Naive thymus-derived CD4-positive, alpha-beta T cell (primary cell): Measurements from ENCODE around the gene NID1. TPM values are rescaled to one million over a fixed set of nuclear protein-coding genes. Genes with fewer than 3 reads are reported as not detected.

Experiments used
- ATAC-seq: fragments of 150-1000 bp; cut with Tn5 transposase; 2 replicates; pipeline ENCODE4 v1.10.0; 2021; ENCODE audit warnings: mild to moderate bottlenecking, moderate library complexity
- CTCF ChIA-PET: fragments of 350-600 bp; sonication (Branson Sonifier 250); formaldehyde crosslinking; loops from one replicate; lab custom pipeline; 2021; ENCODE audit warnings: antibody characterized with exemption; lab: Charles Lee
- POLR2A ChIA-PET: fragments of 350-600 bp; sonication (Branson Sonifier 250); formaldehyde crosslinking; loops from one replicate; lab custom pipeline; 2021; ENCODE audit warnings: antibody characterized with exemption, inconsistent platforms; lab: Charles Lee
- DNase-seq, 9 donors: peaks; one replicate each; pipeline versions ENCODE4 v3.0.0 to v3.0.0-alpha.2; 2020 to 2022; ENCODE audit warnings: mixed read lengths in 1 of 9
- H3K27ac ChIP-seq: one replicate; pipeline ENCODE4 v1.7.0; 2013; ENCODE audit warnings: mild to moderate bottlenecking, low read depth, low read length, moderate library complexity
- H3K27me3 ChIP-seq, 2 donors: one replicate each; pipeline ENCODE4 v1.7.0; 2013; ENCODE audit warnings: low read length in 2 of 2, mild to moderate bottlenecking in 2 of 2, moderate library complexity in 2 of 2; ENCODE audit not compliant: control insufficient read depth in 2 of 2, insufficient read depth in 2 of 2
- H3K36me3 ChIP-seq, 3 experiments: 1 replicate in 2 of 3; 2 replicates in 1 of 3; pipeline ENCODE4 v1.7.0; 2013; ENCODE audit warnings: low read length in 3 of 3, mild to moderate bottlenecking in 3 of 3, moderate library complexity in 1 of 3; ENCODE audit not compliant: insufficient read depth in 3 of 3, control insufficient read depth in 2 of 3
- H3K4me1 ChIP-seq, 2 donors: one replicate each; pipeline ENCODE4 v1.7.0; 2013; ENCODE audit warnings: low read length in 2 of 2, mild to moderate bottlenecking in 2 of 2, moderate library complexity in 1 of 2; ENCODE audit not compliant: control insufficient read depth in 2 of 2, insufficient read depth in 2 of 2
- H3K4me3 ChIP-seq: 2 replicates; pipeline ENCODE4 v1.7.0; 2013; ENCODE audit warnings: mild to moderate bottlenecking, low read length
- H3K9me3 ChIP-seq, 3 experiments: 1 replicate in 2 of 3; 2 replicates in 1 of 3; pipeline ENCODE4 v1.7.0; 2013; ENCODE audit warnings: low read length in 3 of 3; ENCODE audit not compliant: control insufficient read depth in 2 of 3
- H3K27ac Mint-ChIP-seq, 9 donors: one replicate each; pipeline ENCODE4 v1.8.0; 2020 to 2022; ENCODE audit warnings: mixed read lengths in 9 of 9, mild to moderate bottlenecking in 8 of 9, moderate library complexity in 5 of 9, inconsistent platforms in 2 of 9
- H3K27me3 Mint-ChIP-seq, 5 donors: one replicate each; pipeline ENCODE4 v1.8.0; 2021 to 2022; ENCODE audit warnings: mixed read lengths in 5 of 5, mild to moderate bottlenecking in 1 of 5
- H3K36me3 Mint-ChIP-seq, 5 donors: one replicate each; pipeline ENCODE4 v1.8.0; 2020 to 2022; ENCODE audit warnings: mixed read lengths in 5 of 5, mild to moderate bottlenecking in 3 of 5, inconsistent platforms in 1 of 5
- H3K4me1 Mint-ChIP-seq, 7 donors: one replicate each; pipeline ENCODE4 v1.8.0; 2020 to 2022; ENCODE audit warnings: mixed read lengths in 7 of 7, mild to moderate bottlenecking in 3 of 7, inconsistent platforms in 1 of 7
- H3K4me3 Mint-ChIP-seq, 10 donors: one replicate each; pipeline ENCODE4 v1.8.0; 2020 to 2022; ENCODE audit warnings: mild to moderate bottlenecking in 10 of 10, mixed read lengths in 10 of 10, moderate library complexity in 6 of 10, inconsistent platforms in 2 of 10
- H3K9me3 Mint-ChIP-seq, 11 donors: one replicate each; pipeline ENCODE4 v1.8.0; 2020 to 2022; ENCODE audit warnings: mixed read lengths in 11 of 11, mild to moderate bottlenecking in 4 of 11, inconsistent platforms in 1 of 11, moderate library complexity in 1 of 11
- intact Hi-C, 2 donors: fragments of 100-400 bp; cut with micrococcal nuclease; formaldehyde crosslinking; loops; one replicate each; pipeline ENCODE4 v1.15.1; 2023
- polyA plus RNA-seq, 2 donors: library from polyadenylated mRNA; unstranded; fragments of 300-500 nt; fragmentation: Illumina TruSeq; gene quantifications; one replicate each; pipeline ENCODE4 v1.2.3, GENCODE V29; 2021
- total RNA-seq, 6 experiments: library from RNA in 5 of 6; stranded (reverse) in 5 of 6; gene quantifications; 1 replicate in 5 of 6; 2 replicates in 1 of 6; pipeline ENCODE4 v1.2.3 and lab custom pipeline; 2021 to 2026

The NID1 gene
- total and polyA plus RNA-seq, 7 experiments from 2014 or later: 0.11 to 6.2 (median 0.22) TPM; not detected in 2

- Mint-ChIP-seq H3K4me3 (no peak overlapping the region), H3K4me1 (peaks cover 0 to 15% (median 3%) of the 10 kb centered on the region in 7 donors), H3K9me3 (no peaks in the 10 kb centered on the region), H3K36me3 (peaks cover 0 to 6% (median 0%) of the 10 kb centered on the region in 5 donors), H3K27ac (no peak overlapping the region), H3K27me3 (peaks cover 27 to 58% (median 31%) of the 10 kb centered on the region in 5 donors)
- CTCF ChIA-PET: no interaction called here
- no peak for DNase-seq
- Histone ChIP-seq H3K27me3 (peaks cover 4 to 10% of the 10 kb centered on the region in 2 donors), H3K36me3 (no peaks in the 10 kb centered on the region), H3K9me3 (no peaks in the 10 kb centered on the region), H3K4me3 (no peak overlapping the region), H3K4me1 (peaks cover 0 to 10% of the 10 kb centered on the region in 2 donors), H3K27ac (no peak overlapping the region)
- POLR2A ChIA-PET: no interaction called here
- ATAC-seq: no peak
- intact Hi-C loops: no loop called here
Measured at GRCh38 chr1:236060286-236060685, 4.6 kb downstream of the NID1 start.

GRCh38 chr1:236059011-236059410 lies 5.9 kb downstream of the NID1 start:
- H3K4me1 ChIP-seq: peaks cover 0 to 1% of the 10 kb centered on the region in 2 donors
- ATAC-seq: no peak
- ChIA-PET POLR2A (no interaction called here), CTCF (interaction anchor here (0.5 to 0.6 kb wide), 2 partner anchors 19 to 716 kb away, joined by 3 read pairs; no protein-coding TSS in a partner anchor)
- H3K4me3 ChIP-seq: no peak overlapping the region
- Mint-ChIP-seq H3K27me3 (peaks cover 27 to 53% (median 31%) of the 10 kb centered on the region in 5 donors), H3K4me1 (peaks cover 0 to 15% (median 3%) of the 10 kb centered on the region in 7 donors), H3K36me3 (peaks cover 0 to 6% (median 0%) of the 10 kb centered on the region in 5 donors), H3K9me3 (no peaks in the 10 kb centered on the region), H3K27ac (no peak overlapping the region), H3K4me3 (no peak overlapping the region)
- no peaks in the 10 kb centered on the region for H3K9me3 ChIP-seq
- H3K36me3 ChIP-seq: no peaks in the 10 kb centered on the region
- intact Hi-C loops: no loop called here
- no peak overlapping the region for H3K27ac ChIP-seq
- DNase-seq: no peak
- peaks cover 0 to 3% of the 10 kb centered on the region in 2 donors for H3K27me3 ChIP-seq

DNA sequence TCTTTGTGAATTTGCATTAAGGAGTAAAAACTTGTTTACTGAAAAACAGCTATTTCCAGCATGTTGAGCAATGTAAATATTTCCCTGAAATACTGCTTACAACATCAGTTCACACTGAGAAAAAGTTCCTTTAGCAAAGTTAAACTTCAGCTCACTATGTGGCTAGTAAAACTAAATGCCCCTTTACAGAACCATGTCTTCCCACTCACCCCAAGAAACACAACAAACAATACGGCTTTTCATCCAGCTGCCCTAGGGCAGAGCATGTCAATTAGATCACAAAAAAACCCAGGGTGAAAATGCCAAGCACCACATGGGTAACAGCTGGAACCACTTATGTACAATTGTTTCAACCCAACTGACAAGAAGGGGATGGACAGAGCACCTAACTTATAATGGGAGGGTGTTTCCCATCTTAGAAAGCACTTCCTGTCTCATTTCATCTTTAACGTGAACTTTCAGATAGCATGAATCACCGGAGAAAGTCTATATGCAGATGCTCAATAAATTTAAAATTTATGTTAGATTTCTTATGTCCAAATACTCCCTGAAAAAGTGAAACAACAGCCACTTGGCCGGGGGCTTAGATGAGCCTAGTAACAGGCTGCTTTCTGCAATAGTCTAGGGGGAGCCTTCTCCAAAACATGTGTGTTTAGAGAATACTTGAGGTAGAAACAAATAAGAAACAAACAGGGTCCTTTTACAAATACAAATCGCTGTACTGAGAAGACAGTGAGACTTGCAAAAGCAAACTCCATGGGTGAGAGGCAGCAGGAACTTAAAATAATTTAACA lies 6.6 kb downstream of the NID1 start:
- no peak overlapping the region for H3K27ac ChIP-seq
- peaks cover 0 to 6% (median 0%) of the 10 kb centered on the region in 5 donors for H3K36me3 Mint-ChIP-seq
- no peak overlapping the region for H3K4me3 ChIP-seq
- no peak overlapping the region for H3K4me3 Mint-ChIP-seq
- intact Hi-C loops: no loop called here
- H3K27ac Mint-ChIP-seq: no peak overlapping the region
- H3K36me3 ChIP-seq: no peaks in the 10 kb centered on the region
- no peaks in the 10 kb centered on the region for H3K9me3 ChIP-seq
- peaks cover 0 to 3% (median 0%) of the 10 kb centered on the region in 11 donors for H3K9me3 Mint-ChIP-seq
- no peaks in the 10 kb centered on the region for H3K4me1 ChIP-seq
- H3K4me1 Mint-ChIP-seq: peaks cover 0 to 12% (median under 1%) of the 10 kb centered on the region in 7 donors
- POLR2A ChIA-PET: no interaction called here
- H3K27me3 Mint-ChIP-seq: peaks cover 24 to 50% (median 26%) of the 10 kb centered on the region in 5 donors
- ATAC-seq (no peak), DNase-seq (no peak)
- CTCF ChIA-PET: interaction anchor here (0.5 kb wide), 1 partner anchor 18 kb away, joined by 3 read pairs; no protein-coding TSS in a partner anchor
- peaks cover 0 to 2% of the 10 kb centered on the region in 2 donors for H3K27me3 ChIP-seq

GRCh38 chr1:236057546-236057945 lies 7.3 kb downstream of the NID1 start:
- Histone ChIP-seq H3K27ac (no peak overlapping the region), H3K27me3 (peaks cover 0 to 3% of the 10 kb centered on the region in 2 donors), H3K36me3 (no peaks in the 10 kb centered on the region), H3K9me3 (no peaks in the 10 kb centered on the region), H3K4me1 (no peaks in the 10 kb centered on the region), H3K4me3 (no peak overlapping the region)
- H3K4me1 Mint-ChIP-seq: peaks cover 0 to 12% (median 0%) of the 10 kb centered on the region in 7 donors
- peaks cover 0 to 5% (median 0%) of the 10 kb centered on the region in 11 donors for H3K9me3 Mint-ChIP-seq
- H3K27ac Mint-ChIP-seq: no peak overlapping the region
- intact Hi-C loops: no loop called here
- ATAC-seq: no peak
- H3K4me3 Mint-ChIP-seq: no peak overlapping the region
- DNase-seq: no peak
- CTCF ChIA-PET: no interaction called here
- H3K27me3 Mint-ChIP-seq: peaks cover 22 to 49% (median 29%) of the 10 kb centered on the region in 5 donors
- POLR2A ChIA-PET: no interaction called here
- peaks cover 0 to 6% (median 0%) of the 10 kb centered on the region in 5 donors for H3K36me3 Mint-ChIP-seq

- no peak overlapping the region for H3K27ac Mint-ChIP-seq
- ChIA-PET POLR2A (no interaction called here), CTCF (interaction anchor here (0.7 kb wide), 1 partner anchor 9 kb away, joined by 3 read pairs; no protein-coding TSS in a partner anchor)
Measured at GRCh38 chr1:236052232-236052993, 12.5 kb downstream of the NID1 start.

GRCh38 chr1:236051242-236051791 lies 13.6 kb downstream of the NID1 start:
- H3K9me3 Mint-ChIP-seq: peaks cover 0 to 5% (median 0%) of the 10 kb centered on the region in 11 donors
- no peaks in the 10 kb centered on the region for H3K9me3 ChIP-seq
- DNase-seq: no peak
- CTCF ChIA-PET: interaction anchor here (0.7 kb wide), 1 partner anchor 10 kb away, joined by 3 read pairs; no protein-coding TSS in a partner anchor
- H3K27me3 ChIP-seq: peaks cover 0 to 3% of the 10 kb centered on the region in 2 donors
- H3K4me3 ChIP-seq: no peak overlapping the region
- H3K27me3 Mint-ChIP-seq: peaks cover 14 to 32% (median 20%) of the 10 kb centered on the region in 5 donors
- H3K4me3 Mint-ChIP-seq: no peak overlapping the region
- no peaks in the 10 kb centered on the region for H3K36me3 Mint-ChIP-seq
- POLR2A ChIA-PET: no interaction called here
- ATAC-seq: no peak
- intact Hi-C loops: loop anchor here in 1 of 2 donors (5.0 kb wide), 1 partner anchor 54 kb away; no protein-coding TSS in a partner anchor
- H3K27ac Mint-ChIP-seq: no peak overlapping the region
- H3K4me1 Mint-ChIP-seq: peaks cover 0 to 5% (median 0%) of the 10 kb centered on the region in 7 donors
- H3K4me1 ChIP-seq: no peaks in the 10 kb centered on the region
- H3K36me3 ChIP-seq: no peaks in the 10 kb centered on the region
- no peak overlapping the region for H3K27ac ChIP-seq

More at GRCh38 chr1:236052232-236052993, 12.5 kb downstream of the NID1 start:
- Histone ChIP-seq H3K36me3 (no peaks in the 10 kb centered on the region), H3K4me1 (no peaks in the 10 kb centered on the region), H3K27ac (no peak overlapping the region), H3K9me3 (no peaks in the 10 kb centered on the region), H3K4me3 (no peak overlapping the region), H3K27me3 (peaks cover 0 to 3% of the 10 kb centered on the region in 2 donors)
- Mint-ChIP-seq H3K36me3 (no peaks in the 10 kb centered on the region), H3K27me3 (peaks cover 14 to 32% (median 23%) of the 10 kb centered on the region in 5 donors), H3K4me3 (no peak overlapping the region), H3K4me1 (peaks cover 0 to 5% (median 0%) of the 10 kb centered on the region in 7 donors), H3K9me3 (peaks cover 0 to 5% (median 0%) of the 10 kb centered on the region in 11 donors)
- no peak for DNase-seq
- ATAC-seq: no peak
- intact Hi-C loops: loop anchor here in 1 of 2 donors (5.0 kb wide), 1 partner anchor 55 kb away; no protein-coding TSS in a partner anchor
